ENCODE results near the gene DAB1. TPM values are rescaled to one million over a fixed set of nuclear protein-coding genes. Genes with fewer than 3 reads are reported as not detected.

Gene DAB1
- polyA plus RNA-seq, 3 donors = not detected

GRCh38 chr1:57127976-57128375, 295.9 kb downstream of the DAB1 start:
- Mint-ChIP-seq H3K27me3 (ENCODE audit: low read depth in 3 of 3) (no peaks in the 10 kb centered on the region), H3K4me1 (no peaks in the 10 kb centered on the region), H3K36me3 (no peaks in the 10 kb centered on the region), H3K9me3 (peaks cover 0 to 1% (median 0%) of the 10 kb centered on the region in 7 donors), H3K27ac (no peak overlapping the region), H3K4me3 (no peak overlapping the region)
- WGBS (ENCODE audit: insufficient coverage) = no CpG with 5 or more reads among the region's 6 CpGs
- Histone ChIP-seq H3K4me3 (replicated peaks in 1 of 3; ENCODE audit: low read depth in 2 of 3, low read length in 3 of 3) (no peak overlapping the region), H3K4me1 (ENCODE audit: control insufficient read depth in 1 of 2, insufficient read depth in 2 of 2, low read length in 2 of 2) (no peaks in the 10 kb centered on the region), H2AFZ (ENCODE audit: insufficient read depth, low read depth, low read length, poor library complexity, severe bottlenecking) (no peak overlapping the region), H3K4me2 (replicated peaks; ENCODE audit: extremely low read depth, low read length, poor library complexity, severe bottlenecking) (no peak overlapping the region), H3K36me3 (replicated peaks in 1 of 2; ENCODE audit: control insufficient read depth in 1 of 2, insufficient read depth in 2 of 2, low read length in 2 of 2) (no peaks in the 10 kb centered on the region), H3K9me3 (replicated peaks in 1 of 2; ENCODE audit: control insufficient read depth in 1 of 2, insufficient read depth in 1 of 2, low read length in 2 of 2) (no peaks in the 10 kb centered on the region), H3K9ac (ENCODE audit: insufficient read depth, low read length, poor library complexity, severe bottlenecking) (no peak overlapping the region), H3K27me3 (ENCODE audit: control insufficient read depth in 2 of 2, insufficient read depth in 2 of 2, low read length in 2 of 2) (no peaks in the 10 kb centered on the region), H3K79me2 (ENCODE audit: insufficient read depth, low read length) (no peaks in the 10 kb centered on the region), H4K20me1 (ENCODE audit: insufficient read depth, low read length) (no peaks in the 10 kb centered on the region), H3K27ac (ENCODE audit: low read depth in 1 of 2, low read length in 2 of 2) (no peak overlapping the region)
- intact Hi-C loops (cut with micrococcal nuclease) = no loop called here
- no peak for TF ChIP-seq CTCF (IDR thresholded peaks at IDR 0.05)
- no peak for DNase-seq

DNA sequence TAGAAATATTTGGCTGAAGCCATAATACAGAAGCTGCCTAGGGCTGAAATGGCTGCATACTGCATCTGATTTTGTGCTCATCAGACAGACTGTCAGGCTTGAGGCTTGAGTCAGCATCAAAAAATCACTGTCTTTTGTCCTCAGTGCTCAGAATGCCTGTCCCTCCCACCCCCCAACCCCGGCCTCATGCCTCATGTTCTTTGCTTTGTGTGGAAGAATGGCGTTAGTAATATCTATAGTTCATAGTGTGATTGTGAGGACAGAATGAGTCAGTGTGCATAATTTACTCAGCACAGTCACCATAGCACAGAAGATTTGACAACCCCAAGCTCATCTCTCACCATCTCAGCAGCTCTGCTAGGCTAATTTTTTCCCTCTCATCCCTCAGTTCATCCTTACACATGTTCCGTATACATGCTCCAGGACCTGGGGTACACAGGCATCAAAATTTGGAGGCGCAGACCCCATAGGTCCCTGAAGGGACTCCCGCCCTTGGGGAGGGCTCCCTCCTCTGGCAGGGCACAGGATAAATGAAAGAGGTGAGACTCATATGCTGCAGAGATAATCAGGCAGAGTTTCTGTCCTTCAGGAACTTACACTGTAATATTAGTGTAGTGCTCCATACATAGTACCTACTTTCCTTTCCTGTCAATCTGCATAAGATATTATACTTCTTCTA, 299.0 kb downstream of the DAB1 start:
- Histone ChIP-seq H3K36me3 (replicated peaks in 1 of 2; ENCODE audit: control insufficient read depth in 1 of 2, insufficient read depth in 2 of 2, low read length in 2 of 2) (no peaks in the 10 kb centered on the region), H3K4me2 (replicated peaks; ENCODE audit: extremely low read depth, low read length, poor library complexity, severe bottlenecking) (no peak overlapping the region), H2AFZ (ENCODE audit: insufficient read depth, low read depth, low read length, poor library complexity, severe bottlenecking) (no peak overlapping the region), H3K79me2 (ENCODE audit: insufficient read depth, low read length) (no peaks in the 10 kb centered on the region), H4K20me1 (ENCODE audit: insufficient read depth, low read length) (no peaks in the 10 kb centered on the region), H3K27me3 (ENCODE audit: control insufficient read depth in 2 of 2, insufficient read depth in 2 of 2, low read length in 2 of 2) (no peaks in the 10 kb centered on the region), H3K9me3 (replicated peaks in 1 of 2; ENCODE audit: control insufficient read depth in 1 of 2, insufficient read depth in 1 of 2, low read length in 2 of 2) (no peaks in the 10 kb centered on the region), H3K9ac (ENCODE audit: insufficient read depth, low read length, poor library complexity, severe bottlenecking) (no peak overlapping the region), H3K4me1 (ENCODE audit: control insufficient read depth in 1 of 2, insufficient read depth in 2 of 2, low read length in 2 of 2) (no peaks in the 10 kb centered on the region), H3K4me3 (replicated peaks in 1 of 3; ENCODE audit: low read depth in 2 of 3, low read length in 3 of 3) (no peak overlapping the region), H3K27ac (ENCODE audit: low read depth in 1 of 2, low read length in 2 of 2) (no peak overlapping the region)
- Mint-ChIP-seq H3K36me3 (no peaks in the 10 kb centered on the region), H3K27me3 (ENCODE audit: low read depth in 3 of 3) (peaks cover 0 to 3% (median 0%) of the 10 kb centered on the region in 3 donors), H3K9me3 (peaks cover 0 to 3% (median 0%) of the 10 kb centered on the region in 7 donors), H3K27ac (no peak overlapping the region), H3K4me1 (no peaks in the 10 kb centered on the region), H3K4me3 (no peak overlapping the region)
- intact Hi-C loops (cut with micrococcal nuclease) = no loop called here
- WGBS (ENCODE audit: insufficient coverage) = no CpG with 5 or more reads among the region's 5 CpGs
- TF ChIP-seq CTCF (IDR thresholded peaks at IDR 0.05) = no peak
- no peak for DNase-seq

All from CD14-positive monocyte (primary cell).